ENCODE data around the gene SECTM1. TPM values are rescaled to one million over a fixed set of nuclear protein-coding genes. Genes with fewer than 3 reads are reported as not detected.
"Not testable (repeated sequence)": the region's sequence is repeated elsewhere in the genome, so short reads cannot be mapped to it uniquely, and the experiment has no call there.

Gene SECTM1
- total RNA-seq (ENCODE audit: low replicate concordance) = 0.12 TPM in 1 of 2 replicates, not detected in the other

GRCh38 chr17:82333279-82334171 is at the start of gene SECTM1:
Gene SECTM1 (minus strand): TSS chr17:82333766. CDS start chr17:82327240, 6,526 bp downstream.
- Histone ChIP-seq H4K20me1 (ENCODE audit: low read depth) (peaks cover 13% of the 10 kb centered on the region), H3K9ac (no peak within 1 kb of the TSS), H3K27me3 (peaks cover 99% of the 10 kb centered on the region), H3K4me2 (peak within 1 kb of the TSS; percentile 82), H3K4me1 (peaks cover 36% of the 10 kb centered on the region), H3K27ac (no peak within 1 kb of the TSS), H3K36me3 (no peaks in the 10 kb centered on the region), H2AFZ (replicated peaks) (peak within 1 kb of the TSS; percentile 66), H3K79me2 (ENCODE audit: low read depth) (no peaks in the 10 kb centered on the region), H3F3A (ENCODE audit: low read depth) (peaks cover 21% of the 10 kb centered on the region), H3K9me3 (ENCODE audit: low read depth) (no peaks in the 10 kb centered on the region), H3K4me3 (peak within 1 kb of the TSS; percentile 33)
- peak within 1 kb of the TSS; percentile 78 for H3K4me3 Mint-ChIP-seq
- no peaks in the 10 kb centered on the region for H3K9me3 Mint-ChIP-seq
- H3K4me1 Mint-ChIP-seq = peaks cover 33% of the 10 kb centered on the region
- no peak within 1 kb of the TSS for H3K27ac Mint-ChIP-seq
- peak; percentile 72 for DNase-seq (ENCODE audit: low spot score)
- H3K36me3 Mint-ChIP-seq = no peaks in the 10 kb centered on the region
- peaks cover 33% of the 10 kb centered on the region for H3K27me3 Mint-ChIP-seq (ENCODE audit: insufficient read depth, low read depth)
- TF ChIP-seq, protein P1, sequence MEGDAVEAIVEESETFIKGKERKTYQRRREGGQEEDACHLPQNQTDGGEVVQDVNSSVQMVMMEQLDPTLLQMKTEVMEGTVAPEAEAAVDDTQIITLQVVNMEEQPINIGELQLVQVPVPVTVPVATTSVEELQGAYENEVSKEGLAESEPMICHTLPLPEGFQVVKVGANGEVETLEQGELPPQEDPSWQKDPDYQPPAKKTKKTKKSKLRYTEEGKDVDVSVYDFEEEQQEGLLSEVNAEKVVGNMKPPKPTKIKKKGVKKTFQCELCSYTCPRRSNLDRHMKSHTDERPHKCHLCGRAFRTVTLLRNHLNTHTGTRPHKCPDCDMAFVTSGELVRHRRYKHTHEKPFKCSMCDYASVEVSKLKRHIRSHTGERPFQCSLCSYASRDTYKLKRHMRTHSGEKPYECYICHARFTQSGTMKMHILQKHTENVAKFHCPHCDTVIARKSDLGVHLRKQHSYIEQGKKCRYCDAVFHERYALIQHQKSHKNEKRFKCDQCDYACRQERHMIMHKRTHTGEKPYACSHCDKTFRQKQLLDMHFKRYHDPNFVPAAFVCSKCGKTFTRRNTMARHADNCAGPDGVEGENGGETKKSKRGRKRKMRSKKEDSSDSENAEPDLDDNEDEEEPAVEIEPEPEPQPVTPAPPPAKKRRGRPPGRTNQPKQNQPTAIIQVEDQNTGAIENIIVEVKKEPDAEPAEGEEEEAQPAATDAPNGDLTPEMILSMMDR (IDR thresholded peaks at IDR 0.05) = no peak
- TF ChIP-seq EZH2phosphoT487 (IDR thresholded peaks at IDR 0.05) (peak; percentile 75), EZH2 (IDR thresholded peaks at IDR 0.05) (peak; percentile 75)

GRCh38 chr17:82382933-82383255 is 49.3 kb upstream of the SECTM1 start:
- H3K79me2 ChIP-seq (ENCODE audit: low read depth) = no peaks in the 10 kb centered on the region
- no peak overlapping the region for H2AFZ ChIP-seq (replicated peaks)
- H3K36me3 ChIP-seq = no peaks in the 10 kb centered on the region
- no peak overlapping the region for H3K9ac ChIP-seq
- Mint-ChIP-seq H3K4me1 (peaks cover 28% of the 10 kb centered on the region), H3K36me3 (no peaks in the 10 kb centered on the region), H3K27me3 (ENCODE audit: insufficient read depth, low read depth) (peaks cover 13% of the 10 kb centered on the region), H3K27ac (no peak overlapping the region), H3K4me3 (no peak overlapping the region), H3K9me3 (no peaks in the 10 kb centered on the region)
- DNase-seq (ENCODE audit: low spot score) = no peak
- no peak overlapping the region for H3K4me3 ChIP-seq
- no peaks in the 10 kb centered on the region for H3K9me3 ChIP-seq (ENCODE audit: low read depth)
- H3K27me3 ChIP-seq = no peaks in the 10 kb centered on the region
- H3F3A ChIP-seq (ENCODE audit: low read depth) = peaks cover 10% of the 10 kb centered on the region
- no peaks in the 10 kb centered on the region for H4K20me1 ChIP-seq (ENCODE audit: low read depth)
- H3K4me1 ChIP-seq = peaks cover 16% of the 10 kb centered on the region
- no peak overlapping the region for H3K4me2 ChIP-seq
- no peak for TF ChIP-seq EZH2 (IDR thresholded peaks at IDR 0.05)
- TF ChIP-seq EZH2phosphoT487 (IDR thresholded peaks at IDR 0.05) = no peak
- TF ChIP-seq, protein P1 (IDR thresholded peaks at IDR 0.05) = no peak
- H3K27ac ChIP-seq = no peak overlapping the region

- H3K4me1 Mint-ChIP-seq = peaks cover 27% of the 10 kb centered on the region
- not testable (repeated sequence) for H3K4me3 Mint-ChIP-seq, H3K9me3 Mint-ChIP-seq
Observed at GRCh38 chr17:82382220-82382932, 48.8 kb upstream of the SECTM1 start.

DNA sequence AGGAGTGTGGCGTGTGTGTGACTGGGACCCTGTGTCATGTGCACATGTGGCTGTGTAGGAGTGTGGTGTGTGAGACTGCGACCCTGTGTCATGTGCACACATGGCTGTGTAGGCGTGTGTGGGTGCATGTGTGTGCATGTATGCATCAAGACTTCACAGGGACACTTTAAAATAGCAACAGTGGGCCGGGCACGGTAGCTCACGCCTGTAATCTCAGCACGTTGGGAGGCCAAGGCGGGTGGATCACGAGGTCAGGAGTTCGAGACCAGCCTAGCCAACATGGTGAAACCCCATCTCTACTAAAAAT is 48.1 kb upstream of the SECTM1 start:
- H4K20me1 ChIP-seq (ENCODE audit: low read depth); H3K4me3 ChIP-seq; H2AFZ ChIP-seq (replicated peaks); H3K27ac Mint-ChIP-seq; H3K27me3 Mint-ChIP-seq (ENCODE audit: insufficient read depth, low read depth); H3K9me3 Mint-ChIP-seq; DNase-seq (ENCODE audit: low spot score); H3K4me3 Mint-ChIP-seq; H3K9me3 ChIP-seq (ENCODE audit: low read depth); H3K4me2 ChIP-seq; H3K27ac ChIP-seq; H3K27me3 ChIP-seq; H3K36me3 Mint-ChIP-seq; H3K79me2 ChIP-seq (ENCODE audit: low read depth); H3K9ac ChIP-seq; H3K36me3 ChIP-seq; H3F3A ChIP-seq (ENCODE audit: low read depth): not testable (repeated sequence)
- peaks cover 30% of the 10 kb centered on the region for H3K4me1 Mint-ChIP-seq
- H3K4me1 ChIP-seq = peaks cover 16% of the 10 kb centered on the region

More at GRCh38 chr17:82382220-82382932, 48.8 kb upstream of the SECTM1 start:
- not testable (repeated sequence) for H3K4me2 ChIP-seq; H3K9ac ChIP-seq; H3K27me3 Mint-ChIP-seq (ENCODE audit: insufficient read depth, low read depth); H3K79me2 ChIP-seq (ENCODE audit: low read depth); H4K20me1 ChIP-seq (ENCODE audit: low read depth); H3K36me3 Mint-ChIP-seq; H3F3A ChIP-seq (ENCODE audit: low read depth); H3K27ac Mint-ChIP-seq; DNase-seq (ENCODE audit: low spot score); H2AFZ ChIP-seq (replicated peaks); H3K36me3 ChIP-seq; H3K4me3 ChIP-seq; H3K27me3 ChIP-seq; H3K9me3 ChIP-seq (ENCODE audit: low read depth); H3K27ac ChIP-seq
- peaks cover 16% of the 10 kb centered on the region for H3K4me1 ChIP-seq

All from neural progenitor cell (in vitro differentiated cells).